ENCODE results near the gene ZNF536.
"Not testable (repeated sequence)": the region's sequence is repeated elsewhere in the genome, so short reads cannot be mapped to it uniquely, and the experiment has no call there.

The ZNF536 gene

DNA sequence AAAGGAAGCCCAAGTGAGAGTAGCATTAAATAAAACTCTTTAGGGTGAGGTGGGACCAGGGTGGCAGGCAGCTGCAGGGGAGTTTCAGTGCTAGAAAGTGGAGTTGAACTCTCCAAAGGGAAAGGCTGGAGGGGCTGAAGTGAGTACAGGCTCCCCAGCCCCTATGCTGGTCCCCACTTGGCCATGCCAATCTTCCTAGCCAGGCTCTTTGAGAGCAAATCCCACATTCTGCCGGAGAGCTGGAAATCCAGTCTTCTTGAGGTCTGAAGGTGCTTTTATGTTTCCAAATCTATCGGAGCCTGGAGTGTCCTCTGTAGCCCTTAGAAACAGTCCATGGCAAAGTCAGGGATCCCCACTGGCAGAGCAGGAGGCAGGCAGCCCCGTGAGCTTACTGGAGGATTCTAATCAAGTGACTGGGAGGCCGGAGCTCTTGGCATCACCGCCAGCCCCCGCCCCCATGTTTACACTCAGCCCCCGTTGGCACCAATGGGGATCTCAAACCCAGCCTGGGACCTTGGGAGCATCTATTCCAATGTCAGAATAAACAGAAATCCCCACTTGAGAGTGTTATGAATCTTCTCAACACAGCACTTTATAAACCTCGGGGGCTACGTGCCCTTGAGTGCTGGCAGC, 18.3 kb downstream of the ZNF536 start:
- no peak for DNase-seq

- no peak for DNase-seq
Measured at GRCh38 chr19:30391052-30391451, 18.9 kb downstream of the ZNF536 start.

DNA sequence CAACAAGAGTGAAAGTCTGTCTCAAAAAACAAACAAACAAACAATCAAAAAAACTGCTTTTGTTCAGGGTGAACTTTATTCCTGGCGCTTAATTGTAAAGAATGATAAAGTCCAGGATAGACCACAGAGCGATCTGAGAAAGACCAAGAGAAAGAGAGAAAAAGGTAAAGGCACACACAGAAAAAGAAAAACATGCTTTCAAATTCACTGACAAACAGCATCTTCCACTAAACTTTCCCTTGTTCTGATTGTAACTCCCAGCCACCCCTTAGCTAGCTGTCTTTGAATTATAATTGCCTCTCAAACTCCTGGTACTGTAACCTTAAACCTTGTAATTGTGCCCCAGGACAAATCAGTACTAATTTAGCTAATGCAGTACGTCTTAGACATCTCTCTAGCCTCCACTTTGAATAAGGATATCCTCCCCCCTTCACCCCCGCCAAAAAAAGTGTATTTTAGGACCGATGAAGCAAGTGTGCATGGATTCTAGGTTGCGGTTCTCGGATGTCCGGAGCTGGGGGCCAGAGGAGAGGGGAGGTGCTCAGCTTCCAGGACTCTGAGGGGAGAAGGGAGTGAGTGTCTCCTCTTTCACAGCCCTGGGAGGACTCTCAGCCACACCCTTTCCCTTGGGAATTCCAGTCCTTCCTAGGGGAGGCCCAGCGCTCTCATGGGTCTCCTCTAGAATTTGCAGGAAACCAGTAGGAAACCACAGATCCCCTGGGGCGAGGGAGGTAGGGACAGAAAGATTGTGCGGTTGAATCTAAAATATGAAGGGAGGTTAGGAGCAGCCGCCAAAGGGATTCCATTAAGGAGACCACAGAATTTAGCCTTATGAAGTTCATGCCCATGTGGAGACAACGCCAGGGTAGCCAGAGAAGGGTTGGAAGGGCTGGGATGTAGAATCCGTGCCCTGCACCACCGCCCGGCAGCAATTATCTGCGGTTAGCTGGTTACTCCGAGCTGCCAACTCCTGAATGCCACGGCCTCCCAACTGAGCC, 19.7 kb downstream of the ZNF536 start:
- DNase-seq = no peak

- no peak for DNase-seq
Measured at GRCh38 chr19:30393046-30393445, 20.9 kb downstream of the ZNF536 start.

DNA sequence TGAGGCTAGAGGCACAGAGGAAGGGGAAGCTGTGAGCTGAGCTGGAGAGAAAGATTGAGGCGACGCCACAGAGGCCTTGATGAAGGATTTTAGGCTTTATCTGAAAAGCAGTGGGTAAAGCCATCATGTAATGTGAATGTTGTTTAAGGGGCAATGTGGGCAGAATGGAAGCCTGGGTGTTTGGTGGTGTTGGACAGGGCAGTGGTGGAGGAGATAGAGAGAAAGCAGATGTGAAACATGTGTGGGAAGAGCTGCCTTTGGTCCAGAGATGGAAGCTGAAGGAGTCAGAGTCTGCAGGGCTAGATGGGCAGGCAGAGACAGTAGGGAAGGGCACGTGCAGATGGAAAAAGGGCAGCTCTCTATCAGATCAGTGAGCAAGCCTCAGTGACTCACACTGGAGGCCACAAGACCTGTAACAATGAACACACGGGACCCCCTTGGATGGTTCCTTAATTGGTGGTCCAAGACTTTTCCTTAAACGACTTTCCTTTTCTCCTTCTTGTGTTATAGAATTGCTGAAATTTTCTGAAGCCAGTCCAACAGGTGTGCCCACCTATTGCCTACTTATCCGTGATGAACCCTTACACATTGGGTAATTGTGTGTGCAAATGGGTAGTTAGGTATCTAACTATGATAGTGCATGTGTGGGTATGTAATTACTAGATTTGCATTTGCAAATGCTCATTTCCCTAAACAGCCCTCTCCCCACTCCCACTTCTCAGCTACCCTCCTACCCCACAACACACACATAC, 21.7 kb downstream of the ZNF536 start:
- DNase-seq = no peak

GRCh38 chr19:30394481-30395151, 22.4 kb downstream of the ZNF536 start:
- DNase-seq = no peak

GRCh38 chr19:30395283-30395682, 23.1 kb downstream of the ZNF536 start:
- DNase-seq = no peak

DNA sequence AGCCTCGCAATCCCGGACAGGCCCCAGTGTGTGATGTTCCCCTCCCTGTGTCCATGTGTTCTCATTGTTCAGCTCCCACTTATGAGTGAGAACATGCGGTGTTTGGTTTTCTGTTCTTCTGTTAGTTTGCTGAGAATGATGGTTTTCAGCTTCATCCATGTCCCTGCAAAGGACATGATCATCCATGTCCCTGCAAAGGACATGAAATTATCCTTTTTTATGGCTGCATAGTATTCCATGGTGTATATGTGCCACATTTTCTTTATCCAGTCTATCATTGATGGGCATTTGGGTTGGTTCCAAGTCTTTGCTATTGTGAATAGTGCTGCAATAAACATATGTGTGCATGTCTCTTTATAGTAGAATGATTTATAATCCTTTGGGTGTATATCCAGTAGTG, 26.4 kb downstream of the ZNF536 start:
- not testable (repeated sequence) for DNase-seq

- DNase-seq = no peak
Measured at GRCh38 chr19:30401956-30402355, 29.8 kb downstream of the ZNF536 start.

GRCh38 chr19:30402436-30403202, 30.4 kb downstream of the ZNF536 start:
- DNase-seq = no peak

DNA sequence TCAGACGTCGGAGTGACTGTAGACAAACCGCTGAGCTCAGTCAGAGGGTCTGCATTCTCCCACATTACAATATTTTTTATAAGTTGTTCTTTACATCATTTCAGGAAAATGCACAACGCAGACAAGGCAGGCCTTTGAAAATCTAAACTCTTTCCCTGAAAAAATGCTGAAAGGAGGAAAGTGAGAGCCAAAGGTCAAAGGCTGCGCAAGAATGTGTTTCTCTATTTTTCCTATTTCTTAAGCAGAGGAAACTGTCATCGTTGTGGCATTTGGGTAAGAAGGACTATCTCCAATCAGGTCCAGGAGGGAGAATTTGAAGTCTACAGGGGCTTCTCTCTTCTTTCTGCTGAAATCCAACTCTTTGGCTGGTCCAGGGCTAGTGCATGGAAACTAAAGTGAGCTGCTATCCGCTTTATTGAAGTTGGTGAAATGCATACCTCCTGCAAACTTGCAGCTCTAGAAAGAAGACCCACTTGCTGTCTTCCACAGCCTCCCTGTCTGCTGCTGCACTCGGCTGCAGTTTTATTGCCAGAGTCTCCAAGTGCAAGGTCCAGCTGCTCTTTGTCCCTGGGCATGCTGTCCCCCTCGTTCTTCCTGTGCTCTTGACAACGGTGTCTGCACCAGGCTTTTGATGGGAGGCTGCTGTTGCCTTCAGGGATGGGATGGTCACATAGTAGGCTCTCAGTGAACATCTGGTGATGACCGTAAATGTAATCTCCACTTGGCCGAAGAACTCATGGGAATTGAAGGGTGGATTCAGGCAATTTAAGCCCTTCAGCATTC, 31.2 kb downstream of the ZNF536 start:
- no peak for DNase-seq

GRCh38 chr19:30406220-30407067, 34.3 kb downstream of the ZNF536 start:
- no peak for DNase-seq

DNA sequence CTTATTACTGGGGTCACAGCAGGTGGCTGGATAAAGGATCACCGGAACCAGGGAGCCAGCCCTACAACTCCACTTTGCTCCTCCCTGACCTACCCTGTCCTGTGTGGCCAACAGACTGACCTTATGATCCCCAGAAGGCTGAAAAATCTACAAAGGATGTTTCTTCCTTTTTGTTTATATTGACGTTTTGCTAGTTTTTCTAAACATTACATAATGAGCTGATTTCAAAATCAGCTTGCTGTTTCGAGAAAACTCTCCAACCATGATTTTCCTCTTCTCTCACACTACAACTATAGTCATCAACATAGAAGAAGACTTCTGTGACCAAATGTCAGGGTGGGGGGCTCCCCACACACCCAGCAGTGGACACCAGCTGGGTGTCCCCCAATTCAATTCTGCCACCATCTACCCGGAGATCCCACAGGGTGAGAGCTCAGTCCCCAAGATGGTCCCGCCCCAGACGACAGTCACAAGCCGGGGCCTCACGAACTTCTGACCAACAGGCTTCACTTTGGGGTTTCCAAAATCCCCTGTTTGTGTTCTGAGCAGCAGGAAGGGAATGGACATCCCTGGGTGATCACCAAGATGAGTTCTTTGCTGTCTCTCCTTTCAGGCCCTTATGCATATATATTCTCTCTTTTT, 35.0 kb downstream of the ZNF536 start:
- no peak for DNase-seq

DNA sequence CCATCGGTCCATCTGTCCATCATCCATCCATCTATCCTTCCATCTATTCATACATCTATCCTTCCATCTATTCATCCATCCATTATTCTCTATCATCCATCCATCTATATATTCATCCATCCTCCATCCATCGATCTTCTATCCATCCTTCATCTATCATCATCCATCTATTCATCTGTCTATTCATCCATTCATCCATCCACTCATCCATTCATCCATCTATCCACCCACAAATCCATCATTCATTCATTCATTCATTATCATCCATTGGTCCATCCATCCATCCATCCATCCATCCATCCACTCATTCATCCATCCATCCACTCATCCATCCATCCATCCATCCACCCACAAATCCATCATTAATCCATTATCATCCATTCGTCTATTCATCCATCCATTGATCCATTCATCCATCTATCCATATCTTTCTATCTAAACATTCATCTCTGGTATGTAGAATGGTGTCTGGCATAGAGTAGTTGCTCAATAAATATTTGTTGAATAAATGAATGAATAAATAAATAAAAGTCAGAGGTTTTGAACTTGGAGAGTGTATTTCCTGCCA, 36.6 kb downstream of the ZNF536 start:
- no peak for DNase-seq

GRCh38 chr19:30411714-30412113, 39.5 kb downstream of the ZNF536 start:
- no peak for DNase-seq

DNA sequence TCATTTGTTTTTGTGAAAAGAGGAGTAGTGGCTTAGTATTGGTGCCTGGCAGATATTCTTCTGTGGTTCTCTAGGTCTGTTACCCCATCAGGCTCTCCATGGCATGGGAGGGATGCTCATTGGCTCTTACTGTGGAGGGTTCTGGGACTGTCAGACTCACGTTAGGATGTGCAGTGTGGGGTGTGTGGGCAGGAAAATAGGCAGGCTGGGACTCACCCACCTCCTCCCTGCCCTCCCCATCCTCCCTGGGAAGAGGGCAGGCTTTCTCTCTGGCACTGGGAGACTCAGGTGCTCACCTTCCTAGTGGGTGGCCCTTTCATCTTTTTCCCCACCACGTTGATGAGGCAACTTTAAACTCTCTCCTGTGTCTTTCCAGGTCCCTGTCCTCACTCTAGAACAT, 44.2 kb downstream of the ZNF536 start:
- no peak for DNase-seq

DNA sequence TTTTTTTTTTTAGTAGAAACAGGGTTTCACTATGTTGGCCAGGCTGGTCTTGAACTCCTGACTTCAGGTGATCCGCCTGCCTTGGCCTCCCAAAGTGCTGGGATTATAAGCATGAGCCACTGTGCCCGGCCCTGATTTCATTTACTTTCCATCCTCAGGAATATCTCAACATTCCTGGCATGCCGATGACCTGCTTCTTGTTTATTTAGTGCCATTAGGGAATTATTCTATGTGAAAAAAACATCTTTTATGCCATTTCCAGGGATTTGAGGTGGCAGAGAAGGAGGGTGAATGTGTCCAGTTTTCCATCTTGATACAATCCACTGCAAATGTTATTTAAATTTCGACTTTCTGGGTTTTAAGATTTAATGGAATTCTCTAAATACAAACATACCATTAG, 45.0 kb downstream of the ZNF536 start:
- DNase-seq = not testable (repeated sequence)

GRCh38 chr19:30419568-30420180, 47.5 kb downstream of the ZNF536 start:
- DNase-seq = no peak

- DNase-seq = no peak
Measured at GRCh38 chr19:30420316-30420715, 48.1 kb downstream of the ZNF536 start.

Measured in GF-D8 (cell line).